Omental fat pad (tissue), 4 donors: ENCODE measurements around the gene YAP1. TPM values are rescaled to one million over a fixed set of nuclear protein-coding genes. Genes with fewer than 3 reads are reported as not detected.
A peak's percentile ranks its signal among the peaks of the same experiment; 100 is the strongest.

ENCODE experiments used
- ATAC-seq: fragments of 150-250 bp; one replicate; pipeline ENCODE4 v1.9.1; 2016; ENCODE audit warnings: mild to moderate bottlenecking, moderate library complexity; ENCODE audit not compliant: low FRiP score
- DNase-seq: peaks from one replicate; pipeline ENCODE4 v3.0.0-alpha.2; 2019; ENCODE audit warnings: low spot score
- CTCF ChIP-seq, 3 donors: fragments of 450-650 bp; IDR thresholded peaks; one replicate each; pipeline ENCODE4 v1.5.1; 2016 to 2017; ENCODE audit warnings: antibody characterized with exemption in 3 of 3, mild to moderate bottlenecking in 3 of 3, moderate library complexity in 2 of 3
- total RNA-seq, 4 donors: library from RNA; depleted of rRNA; stranded (reverse); fragments of >200 nt; gene quantifications; one replicate each; pipeline ENCODE4 v1.1.0, GENCODE V29; 2016

Gene YAP1
- total RNA-seq, 4 donors from 2014 or later = 102 to 152 (median 130) TPM

- DNase-seq (no peak), ATAC-seq (no peak)
- TF ChIP-seq CTCF (IDR thresholded peaks at IDR 0.05) = no peak
Measured at GRCh38 chr11:102186551-102187191, 76.4 kb downstream of the YAP1 start.

GRCh38 chr11:102187416-102188151, 77.3 kb downstream of the YAP1 start:
- ATAC-seq (no peak), DNase-seq (no peak)
- no peak for TF ChIP-seq CTCF (IDR thresholded peaks at IDR 0.05)

GRCh38 chr11:102188488-102188887, 78.2 kb downstream of the YAP1 start:
- no peak for ATAC-seq

GRCh38 chr11:102191832-102192231, 81.6 kb downstream of the YAP1 start:
- TF ChIP-seq CTCF (IDR thresholded peaks at IDR 0.05) = no peak
- DNase-seq = no peak
- ATAC-seq = no peak

More at GRCh38 chr11:102188488-102188887, 78.2 kb downstream of the YAP1 start:
- no peak for DNase-seq
- no peak for TF ChIP-seq CTCF (IDR thresholded peaks at IDR 0.05)

GRCh38 chr11:102192349-102193066, 82.3 kb downstream of the YAP1 start:
- no peak for TF ChIP-seq CTCF (IDR thresholded peaks at IDR 0.05)
- DNase-seq (no peak), ATAC-seq (peak; percentile 52)

GRCh38 chr11:102194257-102194656, 84.0 kb downstream of the YAP1 start:
- no peak for ATAC-seq
- no peak for TF ChIP-seq CTCF (IDR thresholded peaks at IDR 0.05)

More at GRCh38 chr11:102194257-102194656, 84.0 kb downstream of the YAP1 start:
- no peak for DNase-seq
